GM19455 (cell line): ENCODE results near the gene HNRNPH2.

ENCODE experiments used
- ATAC-seq: cut with Tn5 transposase; IDR thresholded peaks from one replicate; pipeline ENCODE4 v1.9.1; 2021; ENCODE audit not compliant: unreplicated experiment

The HNRNPH2 gene, protein sequence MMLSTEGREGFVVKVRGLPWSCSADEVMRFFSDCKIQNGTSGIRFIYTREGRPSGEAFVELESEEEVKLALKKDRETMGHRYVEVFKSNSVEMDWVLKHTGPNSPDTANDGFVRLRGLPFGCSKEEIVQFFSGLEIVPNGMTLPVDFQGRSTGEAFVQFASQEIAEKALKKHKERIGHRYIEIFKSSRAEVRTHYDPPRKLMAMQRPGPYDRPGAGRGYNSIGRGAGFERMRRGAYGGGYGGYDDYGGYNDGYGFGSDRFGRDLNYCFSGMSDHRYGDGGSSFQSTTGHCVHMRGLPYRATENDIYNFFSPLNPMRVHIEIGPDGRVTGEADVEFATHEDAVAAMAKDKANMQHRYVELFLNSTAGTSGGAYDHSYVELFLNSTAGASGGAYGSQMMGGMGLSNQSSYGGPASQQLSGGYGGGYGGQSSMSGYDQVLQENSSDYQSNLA

DNA sequence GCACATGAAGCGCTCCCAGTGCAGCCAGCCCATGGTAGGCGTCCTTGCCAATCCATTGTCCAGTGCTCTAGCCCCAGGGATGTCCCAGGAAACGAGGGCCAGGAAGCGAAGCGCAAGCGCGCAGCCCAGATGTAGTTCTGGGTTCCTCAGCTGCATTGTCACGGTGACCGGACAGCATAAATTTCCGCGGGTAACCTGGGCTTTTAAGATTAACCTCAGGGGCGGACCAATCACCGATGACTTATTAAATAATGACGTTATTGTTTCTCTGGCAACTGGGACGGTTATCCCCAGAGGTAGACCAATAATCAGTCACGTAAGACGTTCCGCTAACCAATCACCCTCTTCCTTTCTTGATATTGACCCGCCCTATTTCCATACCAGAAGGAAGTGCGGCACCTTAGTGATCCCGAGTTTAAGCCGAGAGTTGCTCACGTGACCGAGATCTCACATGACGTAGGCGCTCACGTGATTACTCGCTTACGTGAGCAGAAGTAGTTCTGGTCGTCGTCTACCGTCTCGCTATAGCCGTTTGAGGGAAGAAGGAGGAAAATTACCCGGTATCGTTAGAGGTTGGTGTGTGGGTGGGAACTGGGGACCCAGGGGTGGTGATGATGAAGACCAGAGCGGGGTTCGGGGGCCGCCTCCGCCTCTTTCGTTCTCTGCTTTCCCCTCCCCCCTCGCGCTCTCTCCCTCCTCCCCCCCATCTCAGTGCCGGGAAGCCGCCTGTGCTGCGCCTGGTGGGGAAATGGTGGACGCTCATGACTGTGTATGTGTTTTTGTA lies at the start of gene HNRNPH2, which contains the start of gene GLA:
Gene HNRNPH2 (plus strand): TSS at position 475 of the 784 bp plus-strand sequence. CDS start 3,767 bp downstream, outside the sequence.
Gene GLA (minus strand): TSS at position 178 of the 784 bp plus-strand sequence. CDS start 22 bp downstream, at position 156.
- ATAC-seq: peak; percentile 89

DNA sequence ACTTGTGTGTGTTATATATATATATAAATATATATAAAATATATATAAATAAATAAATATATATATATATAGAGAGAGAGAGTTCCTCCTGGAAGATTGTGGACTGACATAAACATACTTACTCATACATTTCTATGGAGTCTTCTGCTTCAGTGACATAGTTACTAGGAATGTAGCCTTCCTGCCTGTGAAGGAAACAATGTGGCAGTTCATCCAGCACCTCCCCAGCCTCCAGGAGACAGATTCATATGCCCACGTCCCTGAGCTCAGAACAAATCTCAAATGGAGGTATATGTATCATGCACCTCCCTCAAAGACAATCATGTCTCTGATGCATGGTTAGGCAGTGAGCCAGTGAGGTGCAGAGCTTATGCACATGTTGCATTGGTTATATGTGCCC lies 48.1 kb upstream of the HNRNPH2 start:
- ATAC-seq: no peak

DNA sequence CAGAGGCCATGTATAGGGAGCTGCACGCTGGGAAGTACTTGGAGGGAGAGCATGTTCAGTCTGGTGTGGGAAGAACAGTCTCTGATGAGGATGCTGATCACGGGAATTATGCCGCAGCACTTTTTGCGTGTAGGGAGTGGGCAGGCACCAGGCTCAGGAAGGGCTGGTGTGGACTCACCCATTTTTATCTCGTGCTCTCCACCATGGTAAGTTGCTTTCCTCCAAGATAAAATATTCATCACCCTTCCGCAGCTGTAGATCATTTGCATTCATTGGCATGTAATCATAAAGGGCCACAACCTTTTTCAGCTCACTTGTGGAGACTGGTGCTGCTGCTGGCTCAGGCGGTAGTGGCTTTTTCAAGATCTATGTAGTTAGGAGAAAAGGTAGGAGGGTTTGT lies 47.6 kb upstream of the HNRNPH2 start:
- ATAC-seq: no peak

DNA sequence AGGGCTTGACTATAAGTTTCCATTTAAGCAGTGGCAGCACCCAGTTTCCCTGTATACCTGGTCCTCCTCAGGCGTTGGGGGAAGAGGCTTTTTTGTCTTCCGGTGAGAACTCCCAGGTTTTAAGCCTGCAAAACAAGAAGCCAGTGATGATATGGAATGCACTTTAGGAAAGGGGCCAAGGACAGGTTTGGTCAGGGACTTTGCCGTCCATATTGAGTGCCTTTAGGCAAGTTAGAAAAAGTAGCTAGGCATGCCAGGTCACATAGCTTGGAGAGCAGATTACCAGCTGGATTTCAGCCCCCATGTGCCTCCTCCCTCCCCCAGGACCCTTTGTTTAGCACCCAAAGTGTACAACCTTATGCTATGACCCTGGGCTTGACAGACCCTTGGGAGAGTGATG lies 45.9 kb upstream of the HNRNPH2 start:
- ATAC-seq: no peak

GRCh38 chrX:101362757-101363156 lies 45.3 kb upstream of the HNRNPH2 start:
- no peak for ATAC-seq

- ATAC-seq: no peak
Measured at GRCh38 chrX:101365301-101365795, 42.7 kb upstream of the HNRNPH2 start.

DNA sequence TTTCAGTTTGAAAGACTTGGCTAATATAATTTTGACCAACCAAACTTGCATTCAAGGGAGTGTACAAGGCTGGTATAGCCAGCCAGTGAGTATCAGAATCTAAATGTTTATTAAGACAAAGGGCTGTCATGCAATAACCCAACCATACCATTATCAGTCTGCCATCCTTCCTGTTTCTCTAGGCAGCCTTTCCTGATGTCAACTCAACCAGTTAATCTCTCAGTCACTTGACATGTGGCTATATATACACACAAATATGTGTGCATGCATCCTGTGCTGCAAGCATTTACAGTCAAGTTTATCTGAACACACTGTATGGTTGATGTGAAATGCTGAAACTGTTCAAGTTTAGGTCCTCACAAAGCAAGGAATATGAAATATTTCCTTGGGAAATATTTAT lies 39.2 kb upstream of the HNRNPH2 start:
- no peak for ATAC-seq

DNA sequence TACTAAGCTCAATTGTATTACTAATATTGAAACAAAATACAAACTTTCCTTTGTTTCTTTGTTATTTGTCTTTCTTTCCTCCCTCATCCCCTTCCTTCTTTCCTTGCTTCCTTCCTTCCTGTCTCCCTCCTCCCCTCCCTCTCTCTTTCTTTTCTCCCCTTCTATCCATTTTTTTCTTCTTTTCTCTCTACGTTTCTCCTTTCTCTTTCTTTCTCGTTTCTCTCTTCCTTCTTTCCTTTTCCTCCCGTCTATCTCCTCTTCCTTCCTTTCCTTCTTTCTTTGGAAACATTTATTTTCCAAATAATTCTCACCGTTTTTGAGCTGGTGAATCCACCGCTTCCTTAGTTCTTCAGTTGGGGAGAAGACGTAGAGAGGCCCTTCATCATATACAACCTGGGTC lies 38.3 kb upstream of the HNRNPH2 start:
- ATAC-seq: no peak

- ATAC-seq: peak; percentile 59
Measured at GRCh38 chrX:101370888-101371504, 37.0 kb upstream of the HNRNPH2 start.

DNA sequence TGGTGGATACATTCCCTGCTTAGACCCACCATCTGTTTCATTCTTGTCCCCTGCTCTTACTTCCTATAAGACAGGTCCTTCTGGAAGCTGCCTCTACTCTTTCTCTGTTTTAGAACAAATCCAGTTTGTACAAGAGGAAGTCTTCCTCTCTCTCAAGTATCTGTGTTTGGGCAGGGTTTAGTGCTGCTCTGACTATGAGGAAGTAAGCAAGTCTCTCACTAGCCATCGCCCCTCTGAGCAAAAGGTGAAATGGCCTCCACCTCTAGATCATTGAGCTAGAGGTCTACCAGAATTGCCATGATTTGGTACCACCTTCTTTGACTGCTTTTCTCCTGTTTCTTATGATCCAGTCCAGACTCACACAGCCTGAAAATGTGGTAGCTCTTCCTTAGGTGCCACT lies 30.5 kb upstream of the HNRNPH2 start:
- no peak for ATAC-seq

DNA sequence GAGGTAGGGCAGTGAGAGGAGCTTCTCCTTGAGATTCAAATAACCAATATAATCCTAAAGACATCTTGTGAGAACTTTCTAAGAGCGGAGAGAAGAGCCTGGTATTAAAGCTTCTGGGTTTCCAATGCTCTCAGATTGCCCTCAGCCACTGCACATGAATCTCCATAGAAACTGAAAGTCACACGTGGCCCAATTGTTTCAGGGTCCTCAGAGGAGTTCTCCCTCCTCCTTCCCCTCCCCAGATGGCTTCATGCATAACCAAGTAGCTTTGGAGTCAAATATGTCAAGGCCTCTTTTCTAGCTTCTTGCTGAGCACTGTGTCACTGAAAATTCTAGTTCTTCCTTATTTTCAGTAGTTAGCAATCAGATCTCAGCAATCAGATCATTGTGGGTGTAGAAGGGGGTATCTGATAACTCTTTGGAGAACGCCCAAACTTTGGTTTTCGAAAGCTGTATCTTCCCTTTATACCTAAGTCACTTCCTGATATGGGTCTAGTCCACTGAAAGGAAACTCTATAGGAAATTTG lies 24.3 kb upstream of the HNRNPH2 start:
- ATAC-seq: peak; percentile 70

DNA sequence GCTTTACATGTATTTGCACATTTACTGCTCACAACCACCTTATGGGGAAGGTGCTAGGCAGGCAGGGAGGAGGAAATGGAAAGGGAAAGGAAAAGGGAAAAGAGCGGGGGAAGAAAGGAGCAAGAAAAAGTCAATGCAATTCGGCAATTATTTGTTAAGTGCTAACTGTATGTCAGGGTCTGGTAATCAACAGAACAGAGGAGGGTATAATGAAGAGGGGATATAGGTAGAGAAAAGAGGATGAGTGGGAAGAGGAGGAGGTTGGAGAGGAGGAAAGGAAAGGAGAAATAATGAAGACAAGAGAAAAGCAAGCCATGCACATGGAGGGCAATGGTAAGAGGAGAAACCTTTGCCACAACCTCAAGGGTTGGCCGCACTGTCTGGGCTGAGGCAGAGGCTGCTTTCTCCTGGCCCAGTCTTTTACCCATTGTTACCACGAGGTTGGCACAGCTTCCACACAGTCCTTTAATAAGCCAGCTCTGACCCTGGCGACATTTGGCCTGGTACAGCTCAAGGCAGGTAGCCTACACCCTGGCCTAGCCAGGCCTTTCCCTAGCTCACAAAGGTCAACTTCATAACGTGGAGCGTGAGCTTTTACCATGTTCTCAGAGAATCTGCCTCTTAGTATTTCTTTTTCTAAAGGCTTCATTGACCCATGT lies 22.9 kb upstream of the HNRNPH2 start:
- ATAC-seq: no peak

DNA sequence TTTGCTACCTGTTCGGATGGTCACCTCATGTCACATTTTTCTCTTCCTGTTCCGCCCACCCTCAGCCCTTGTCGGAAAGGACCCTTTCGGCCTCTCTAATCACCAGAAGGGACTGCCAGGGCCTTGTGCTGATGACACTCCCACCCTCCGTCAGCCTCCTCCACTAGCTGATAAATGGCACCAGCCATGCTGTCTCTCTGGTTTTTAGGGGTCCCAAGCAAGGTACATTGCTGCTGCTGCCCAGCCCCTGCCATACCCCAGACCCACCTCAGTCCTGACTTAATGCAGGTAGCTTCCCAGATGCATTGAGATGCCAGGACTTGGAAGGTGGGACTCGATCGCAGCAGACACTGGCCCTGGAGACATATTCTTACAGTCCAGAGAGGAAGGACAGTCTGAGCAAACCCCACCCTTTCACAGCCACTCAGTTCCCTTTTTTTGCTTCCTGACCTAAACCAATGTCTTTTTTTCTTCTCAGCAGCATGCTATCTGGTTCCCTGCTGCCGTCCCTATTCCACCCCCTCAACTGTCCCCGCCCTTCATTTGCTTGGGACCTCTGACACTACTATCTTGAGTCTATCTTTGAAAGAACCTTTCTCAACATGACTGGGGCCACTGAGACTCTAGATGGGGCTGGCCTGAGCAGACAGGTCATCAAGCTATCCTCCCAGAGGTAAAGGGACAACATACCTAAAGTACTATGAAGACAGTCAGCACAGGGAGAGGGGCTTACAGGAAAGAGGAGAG lies 22.1 kb upstream of the HNRNPH2 start, which contains the start of gene BTK:
Gene BTK (minus strand): TSS at position 397 of the 747 bp plus-strand sequence. CDS start 10,907 bp downstream, outside the sequence.
- peak; percentile 64 for ATAC-seq

DNA sequence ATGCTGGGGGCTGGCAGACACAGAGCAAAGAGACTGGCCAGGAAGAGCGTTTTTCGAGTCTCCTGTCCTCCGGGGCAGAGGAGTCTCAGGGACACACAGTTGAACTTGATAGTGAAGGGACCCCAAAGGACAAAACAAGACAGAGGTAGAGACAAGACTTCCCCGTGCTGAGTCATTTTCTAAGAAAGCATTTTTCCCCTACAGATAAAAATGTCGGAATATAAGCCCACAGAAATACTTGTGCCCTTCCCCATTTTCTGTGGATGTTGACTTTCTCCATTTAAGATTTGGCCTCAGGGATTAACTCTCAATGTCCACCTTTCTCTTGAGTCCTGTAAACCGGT lies 21.5 kb upstream of the HNRNPH2 start:
- ATAC-seq: no peak

GRCh38 chrX:101388604-101389003 lies 19.4 kb upstream of the HNRNPH2 start:
- no peak for ATAC-seq

DNA sequence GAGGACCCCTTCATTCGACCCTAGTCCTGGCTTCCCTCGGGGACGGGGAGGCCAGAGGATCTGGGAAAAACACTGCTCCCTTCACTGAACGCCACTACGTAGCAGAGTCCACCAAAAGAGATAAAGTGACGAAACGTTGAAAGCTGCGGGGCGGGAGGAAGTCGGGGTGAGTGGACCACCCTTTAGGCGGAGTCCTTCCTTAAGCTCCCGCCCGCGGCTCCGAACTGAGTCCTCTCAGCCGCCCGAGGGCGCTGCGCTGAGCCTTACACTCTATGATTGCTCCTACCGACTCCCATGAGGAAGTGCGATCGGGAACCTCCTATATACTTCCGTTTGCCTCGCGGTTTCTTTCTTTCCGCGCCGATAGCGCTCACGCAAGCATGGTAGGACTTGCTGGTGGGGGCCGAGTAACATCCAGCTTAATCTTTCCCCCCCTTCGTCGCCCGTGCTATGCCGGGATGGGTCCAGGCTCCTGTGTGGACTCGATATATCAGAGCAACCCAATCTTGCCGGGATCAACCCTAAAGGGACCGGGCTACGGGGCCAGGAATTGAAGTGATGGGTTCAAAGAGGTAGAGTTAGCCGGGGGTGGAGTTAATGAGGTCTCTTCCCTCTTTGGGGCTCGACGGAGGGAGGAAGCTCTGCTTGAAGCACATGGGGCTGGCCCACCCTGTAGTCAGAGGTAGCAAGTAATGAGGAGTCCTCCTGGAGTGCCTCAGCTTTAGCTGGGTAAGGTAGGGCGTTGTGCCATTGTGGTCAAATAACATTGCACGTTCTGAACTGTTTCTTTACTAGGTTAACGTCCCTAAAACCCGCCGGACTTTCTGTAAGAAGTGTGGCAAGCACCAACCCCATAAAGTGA lies 17.1 kb upstream of the HNRNPH2 start, which contains the start of gene RPL36A:
Gene RPL36A (plus strand): TSS at position 348 of the 862 bp plus-strand sequence. CDS start 33 bp downstream, at position 381.
- ATAC-seq: peak; percentile 79

DNA sequence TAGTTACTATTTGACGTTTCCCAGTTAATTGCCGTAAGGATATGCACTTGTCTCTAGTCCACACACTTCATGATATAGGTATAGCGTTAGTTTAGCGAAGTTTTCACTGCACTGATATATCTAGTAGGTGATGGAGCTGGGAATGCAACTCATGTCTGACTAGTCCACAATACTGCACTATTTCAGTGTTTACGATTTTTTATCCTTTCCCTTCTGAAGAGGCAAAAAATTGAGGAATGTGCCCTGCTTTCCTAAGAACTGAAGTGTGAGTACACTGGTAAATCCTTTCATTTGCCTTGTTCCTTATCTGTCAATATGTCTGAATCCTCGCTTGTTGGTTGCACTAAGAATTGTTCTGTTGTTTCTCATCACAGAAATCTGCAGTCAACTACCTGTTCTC lies 16.2 kb upstream of the HNRNPH2 start:
- ATAC-seq: no peak

DNA sequence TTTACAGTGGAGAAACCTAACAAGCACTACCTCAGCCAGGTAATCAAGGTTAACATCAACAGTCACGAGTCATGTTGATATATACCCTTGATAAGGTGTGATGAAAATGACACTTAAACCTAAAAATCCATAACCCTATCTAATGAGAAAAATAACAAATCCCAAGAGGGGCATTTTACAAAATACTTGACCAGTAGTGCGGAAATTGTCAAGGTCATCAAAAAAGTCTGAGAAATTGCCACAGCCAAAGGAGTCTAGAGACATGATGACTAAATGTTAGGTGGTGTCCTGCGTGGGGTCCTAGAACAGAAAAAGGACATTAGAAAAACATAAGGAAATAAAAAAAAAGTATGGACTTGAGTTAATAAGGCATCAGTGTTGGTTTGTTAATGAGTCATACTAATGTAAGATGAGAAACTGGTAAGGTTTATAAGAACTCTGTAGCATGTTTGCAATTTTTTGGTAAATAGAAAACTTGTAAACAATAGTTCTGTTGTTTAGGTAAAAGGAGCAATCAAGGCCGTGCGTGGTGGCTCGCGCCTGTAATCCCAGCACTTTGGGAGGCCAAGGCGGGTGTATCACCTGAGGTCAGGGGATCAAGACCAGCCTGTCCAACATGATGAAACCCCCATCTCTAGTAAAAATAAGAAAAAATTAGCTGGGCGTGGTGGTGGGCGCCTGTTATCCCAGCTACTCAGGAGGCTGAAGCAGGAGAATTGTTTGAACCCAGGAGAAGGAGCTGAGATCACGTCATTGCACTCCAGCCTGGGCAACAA lies 14.3 kb upstream of the HNRNPH2 start:
- no peak for ATAC-seq
